HG03039 (cell line): ENCODE measurements around the gene PPARA.

ENCODE experiments used
- ATAC-seq: cut with Tn5 transposase; IDR thresholded peaks from one replicate; pipeline ENCODE4 v1.9.1; 2021; ENCODE audit warnings: mild to moderate bottlenecking, moderate library complexity; ENCODE audit not compliant: unreplicated experiment

Gene PPARA

GRCh38 chr22:46113910-46114517 lies 36.3 kb upstream of the PPARA start:
- no peak for ATAC-seq

- no peak for ATAC-seq
Observed at GRCh38 chr22:46114518-46115387, 35.6 kb upstream of the PPARA start.

GRCh38 chr22:46115388-46115678 lies 35.0 kb upstream of the PPARA start:
- ATAC-seq = no peak

- no peak for ATAC-seq
Observed at GRCh38 chr22:46115755-46116490, 34.4 kb upstream of the PPARA start.

- no peak for ATAC-seq
Observed at GRCh38 chr22:46116491-46116958, 33.8 kb upstream of the PPARA start.

- no peak for ATAC-seq
Observed at GRCh38 chr22:46117206-46118199, 32.8 kb upstream of the PPARA start.

- no peak for ATAC-seq
Observed at GRCh38 chr22:46119093-46119728, 31.1 kb upstream of the PPARA start.

- no peak for ATAC-seq
Observed at GRCh38 chr22:46119729-46120419, 30.5 kb upstream of the PPARA start.

- no peak for ATAC-seq
Observed at GRCh38 chr22:46120420-46120737, 29.9 kb upstream of the PPARA start.

GRCh38 chr22:46121079-46121478 lies 29.2 kb upstream of the PPARA start:
- ATAC-seq = no peak

GRCh38 chr22:46121523-46122287 lies 28.6 kb upstream of the PPARA start:
- ATAC-seq = no peak

- no peak for ATAC-seq
Observed at GRCh38 chr22:46122511-46122971, 27.8 kb upstream of the PPARA start.

GRCh38 chr22:46122980-46123693 lies 27.2 kb upstream of the PPARA start:
- ATAC-seq = no peak

GRCh38 chr22:46123694-46124382 lies 26.5 kb upstream of the PPARA start:
- no peak for ATAC-seq

- no peak for ATAC-seq
Observed at GRCh38 chr22:46124383-46125144, 25.8 kb upstream of the PPARA start.

- no peak for ATAC-seq
Observed at GRCh38 chr22:46125311-46125710, 25.0 kb upstream of the PPARA start.
